Measurements from ENCODE around the gene ATP5PD. TPM values are rescaled to one million over a fixed set of nuclear protein-coding genes. Genes with fewer than 3 reads are reported as not detected.

Gene ATP5PD
- total and polyA plus RNA-seq, 2 of the 13 experiments (the other 11 are each of a cell fraction or from before 2014, with no cell fraction given): 158 to 428 TPM

DNA sequence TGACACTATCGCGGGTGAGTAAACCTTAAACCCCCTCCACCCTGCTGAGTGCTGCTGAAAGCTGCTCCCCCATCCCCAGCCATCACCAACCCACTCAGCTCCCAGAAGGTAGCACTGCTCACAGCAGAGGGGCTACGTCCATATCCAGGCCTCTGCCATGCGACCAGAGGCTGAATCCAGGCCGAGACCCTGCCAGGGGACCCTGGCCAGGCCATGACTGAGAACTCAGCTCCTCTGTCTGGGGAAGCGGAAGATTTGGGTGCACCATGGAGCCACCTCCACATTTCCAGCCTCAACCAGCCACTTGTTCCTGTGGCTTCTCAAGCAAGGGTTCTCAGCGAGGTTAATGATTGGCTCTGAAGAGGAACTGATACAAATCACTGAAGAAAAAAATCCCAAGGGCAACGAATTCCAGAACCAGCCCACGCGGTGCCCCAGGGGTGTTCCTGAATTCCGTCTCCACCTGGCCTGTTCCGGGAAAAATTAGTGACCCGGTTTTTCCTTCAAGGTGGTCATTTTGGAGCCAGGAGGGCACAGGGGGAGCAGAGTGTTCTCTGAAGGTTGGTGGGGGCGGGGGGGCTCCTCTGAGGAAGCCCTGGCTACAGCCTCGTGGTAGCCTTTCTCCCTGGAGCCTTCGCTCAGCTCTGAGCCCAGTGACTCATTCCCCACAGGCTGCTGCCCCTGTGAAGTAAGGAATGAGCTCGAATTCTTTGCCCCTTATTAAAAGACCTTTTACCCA, 31.7 kb upstream of the ATP5PD start (continued):
- no peak for TF ChIP-seq YY1 (IDR thresholded peaks at IDR 0.05; ENCODE audit: insufficient read depth, insufficient replicate concordance, low read depth, low read length)
- TF ChIP-seq ATF7 (IDR thresholded peaks at IDR 0.05): no peak
- no peak for TF ChIP-seq ATF7 (CRISPR knock-in tag; IDR thresholded peaks at IDR 0.05)
- TF ChIP-seq ZNF792 (CRISPR knock-in tag; IDR thresholded peaks at IDR 0.05): no peak
- 0 out of 2 replicates have a peak, but pooled peaks have one; percentile 24 for TF ChIP-seq TBX2 (CRISPR knock-in tag; IDR thresholded peaks at IDR 0.05; ENCODE audit: borderline replicate concordance)
- TF ChIP-seq JUNB (CRISPR knock-in tag; IDR thresholded peaks at IDR 0.05; ENCODE audit: borderline replicate concordance): no peak
- TF ChIP-seq NONO (IDR thresholded peaks at IDR 0.05): no peak
- TF ChIP-seq NONO (CRISPR knock-in tag; conservative IDR thresholded peaks at IDR 0.05): no peak
- no peak for TF ChIP-seq ZEB1 (IDR thresholded peaks at IDR 0.05; ENCODE audit: insufficient replicate concordance, low read depth)
- 0 out of 2 replicates have a peak, but pooled peaks have one; percentile 23 for TF ChIP-seq SNAI1 (CRISPR knock-in tag; IDR thresholded peaks at IDR 0.05; ENCODE audit: borderline replicate concordance)
- TF ChIP-seq REPIN1 (CRISPR knock-in tag; IDR thresholded peaks at IDR 0.05; ENCODE audit: borderline replicate concordance, low read depth): no peak
- TF ChIP-seq HOXA7 (CRISPR knock-in tag; IDR thresholded peaks at IDR 0.05): no peak
- TF ChIP-seq, protein P1, sequence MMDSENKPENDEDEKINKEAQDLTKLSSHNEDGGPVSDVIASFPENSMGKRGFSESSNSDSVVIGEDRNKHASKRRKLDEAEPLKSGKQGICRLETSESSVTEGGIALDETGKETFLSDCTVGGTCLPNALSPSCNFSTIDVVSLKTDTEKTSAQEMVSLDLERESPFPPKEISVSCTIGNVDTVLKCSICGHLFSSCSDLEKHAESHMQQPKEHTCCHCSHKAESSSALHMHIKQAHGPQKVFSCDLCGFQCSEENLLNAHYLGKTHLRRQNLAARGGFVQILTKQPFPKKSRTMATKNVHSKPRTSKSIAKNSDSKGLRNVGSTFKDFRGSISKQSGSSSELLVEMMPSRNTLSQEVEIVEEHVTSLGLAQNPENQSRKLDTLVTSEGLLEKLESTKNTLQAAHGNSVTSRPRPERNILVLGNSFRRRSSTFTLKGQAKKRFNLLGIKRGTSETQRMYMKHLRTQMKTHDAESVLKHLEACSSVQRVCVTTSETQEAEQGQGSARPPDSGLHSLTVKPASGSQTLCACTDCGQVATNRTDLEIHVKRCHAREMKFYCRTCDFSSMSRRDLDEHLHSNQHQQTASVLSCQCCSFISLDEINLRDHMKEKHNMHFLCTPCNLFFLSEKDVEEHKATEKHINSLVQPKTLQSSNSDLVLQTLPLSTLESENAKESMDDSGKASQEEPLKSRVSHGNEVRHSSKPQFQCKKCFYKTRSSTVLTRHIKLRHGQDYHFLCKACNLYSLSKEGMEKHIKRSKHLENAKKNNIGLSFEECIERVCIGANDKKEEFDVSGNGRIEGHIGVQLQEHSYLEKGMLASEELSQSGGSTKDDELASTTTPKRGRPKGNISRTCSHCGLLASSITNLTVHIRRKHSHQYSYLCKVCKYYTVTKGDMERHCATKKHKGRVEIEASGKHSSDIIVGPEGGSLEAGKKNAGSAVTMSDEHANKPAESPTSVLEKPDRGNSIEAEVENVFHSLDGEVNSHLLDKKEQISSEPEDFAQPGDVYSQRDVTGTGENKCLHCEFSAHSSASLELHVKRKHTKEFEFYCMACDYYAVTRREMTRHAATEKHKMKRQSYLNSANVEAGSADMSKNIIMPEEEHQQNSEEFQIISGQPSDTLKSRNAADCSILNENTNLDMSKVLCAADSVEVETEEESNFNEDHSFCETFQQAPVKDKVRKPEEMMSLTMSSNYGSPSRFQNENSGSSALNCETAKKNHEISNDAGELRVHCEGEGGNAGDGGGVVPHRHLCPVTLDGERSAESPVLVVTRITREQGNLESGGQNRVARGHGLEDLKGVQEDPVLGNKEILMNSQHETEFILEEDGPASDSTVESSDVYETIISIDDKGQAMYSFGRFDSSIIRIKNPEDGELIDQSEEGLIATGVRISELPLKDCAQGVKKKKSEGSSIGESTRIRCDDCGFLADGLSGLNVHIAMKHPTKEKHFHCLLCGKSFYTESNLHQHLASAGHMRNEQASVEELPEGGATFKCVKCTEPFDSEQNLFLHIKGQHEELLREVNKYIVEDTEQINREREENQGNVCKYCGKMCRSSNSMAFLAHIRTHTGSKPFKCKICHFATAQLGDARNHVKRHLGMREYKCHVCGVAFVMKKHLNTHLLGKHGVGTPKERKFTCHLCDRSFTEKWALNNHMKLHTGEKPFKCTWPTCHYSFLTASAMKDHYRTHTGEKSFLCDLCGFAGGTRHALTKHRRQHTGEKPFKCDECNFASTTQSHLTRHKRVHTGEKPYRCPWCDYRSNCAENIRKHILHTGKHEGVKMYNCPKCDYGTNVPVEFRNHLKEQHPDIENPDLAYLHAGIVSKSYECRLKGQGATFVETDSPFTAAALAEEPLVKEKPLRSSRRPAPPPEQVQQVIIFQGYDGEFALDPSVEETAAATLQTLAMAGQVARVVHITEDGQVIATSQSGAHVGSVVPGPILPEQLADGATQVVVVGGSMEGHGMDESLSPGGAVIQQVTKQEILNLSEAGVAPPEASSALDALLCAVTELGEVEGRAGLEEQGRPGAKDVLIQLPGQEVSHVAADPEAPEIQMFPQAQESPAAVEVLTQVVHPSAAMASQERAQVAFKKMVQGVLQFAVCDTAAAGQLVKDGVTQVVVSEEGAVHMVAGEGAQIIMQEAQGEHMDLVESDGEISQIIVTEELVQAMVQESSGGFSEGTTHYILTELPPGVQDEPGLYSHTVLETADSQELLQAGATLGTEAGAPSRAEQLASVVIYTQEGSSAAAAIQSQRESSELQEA (CRISPR knock-in tag; IDR thresholded peaks at IDR 0.05; ENCODE audit: not compliant biosample characterization): no peak
- no peak for TF ChIP-seq SMYD3 (CRISPR knock-in tag; IDR thresholded peaks at IDR 0.05)
- TF ChIP-seq, protein P2, sequence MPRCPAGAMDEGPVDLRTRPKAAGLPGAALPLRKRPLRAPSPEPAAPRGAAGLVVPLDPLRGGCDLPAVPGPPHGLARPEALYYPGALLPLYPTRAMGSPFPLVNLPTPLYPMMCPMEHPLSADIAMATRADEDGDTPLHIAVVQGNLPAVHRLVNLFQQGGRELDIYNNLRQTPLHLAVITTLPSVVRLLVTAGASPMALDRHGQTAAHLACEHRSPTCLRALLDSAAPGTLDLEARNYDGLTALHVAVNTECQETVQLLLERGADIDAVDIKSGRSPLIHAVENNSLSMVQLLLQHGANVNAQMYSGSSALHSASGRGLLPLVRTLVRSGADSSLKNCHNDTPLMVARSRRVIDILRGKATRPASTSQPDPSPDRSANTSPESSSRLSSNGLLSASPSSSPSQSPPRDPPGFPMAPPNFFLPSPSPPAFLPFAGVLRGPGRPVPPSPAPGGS (CRISPR knock-in tag; IDR thresholded peaks at IDR 0.05): no peak
- TF ChIP-seq ZMAT3 (CRISPR knock-in tag; conservative IDR thresholded peaks at IDR 0.05): 0 out of 2 replicates have a peak, but pooled peaks have one; percentile 62
- no peak for TF ChIP-seq HNRNPUL1 (IDR thresholded peaks at IDR 0.05; ENCODE audit: low read depth, low read length)
- no peak for TF ChIP-seq ZFP1 (CRISPR knock-in tag; IDR thresholded peaks at IDR 0.05)
